GM12891 (cell line): Measurements from ENCODE around the gene ZSCAN18.

Experiments
- DNase-seq: peaks from one replicate; pipeline ENCODE4 v3.0.0; 2011; ENCODE audit warnings: low spot score; ENCODE audit not compliant: insufficient read length
- FAIRE-seq: peaks from 2 replicates; lab custom pipeline; 2011; peaks lifted over from hg19 to GRCh38; lab: Jason Lieb, UNC
- PAX5 ChIP-seq: IDR thresholded peaks from 2 replicates; pipeline ENCODE4 v1.6.1; 2011; ENCODE audit warnings: low read length, moderate library complexity, mild to moderate bottlenecking; ENCODE audit not compliant: insufficient read depth, severe bottlenecking
- POLR2A ChIP-seq: IDR thresholded peaks from 2 replicates; pipeline ENCODE4 v1.6.1; 2011; ENCODE audit warnings: low read depth, low read length, control low read depth
- POLR2AphosphoS5 ChIP-seq: IDR thresholded peaks from 2 replicates; pipeline ENCODE4 v1.6.1; 2011; ENCODE audit warnings: low read depth, low read length, control low read depth
- POU2F2 ChIP-seq: IDR thresholded peaks from 2 replicates; pipeline ENCODE4 v1.6.1; 2011; ENCODE audit warnings: low read depth, mild to moderate bottlenecking, control low read depth, low read length, moderate library complexity
- SPI1 ChIP-seq: IDR thresholded peaks from 2 replicates; pipeline ENCODE4 v1.6.1; 2011; ENCODE audit warnings: low read depth, low read length, control low read depth
- TAF1 ChIP-seq: IDR thresholded peaks from 2 replicates; pipeline ENCODE4 v1.6.1; 2011; ENCODE audit warnings: low read depth, low read length, control low read depth

ZSCAN18 gene

GRCh38 chr19:58063712-58064111, 34.3 kb downstream of the ZSCAN18 start:
- no peak for DNase-seq
- FAIRE-seq, result no peak
- TF ChIP-seq POLR2AphosphoS5 (no peak), POLR2A (no peak), PAX5 (no peak), TAF1 (no peak), POU2F2 (no peak), SPI1 (no peak)

DNA sequence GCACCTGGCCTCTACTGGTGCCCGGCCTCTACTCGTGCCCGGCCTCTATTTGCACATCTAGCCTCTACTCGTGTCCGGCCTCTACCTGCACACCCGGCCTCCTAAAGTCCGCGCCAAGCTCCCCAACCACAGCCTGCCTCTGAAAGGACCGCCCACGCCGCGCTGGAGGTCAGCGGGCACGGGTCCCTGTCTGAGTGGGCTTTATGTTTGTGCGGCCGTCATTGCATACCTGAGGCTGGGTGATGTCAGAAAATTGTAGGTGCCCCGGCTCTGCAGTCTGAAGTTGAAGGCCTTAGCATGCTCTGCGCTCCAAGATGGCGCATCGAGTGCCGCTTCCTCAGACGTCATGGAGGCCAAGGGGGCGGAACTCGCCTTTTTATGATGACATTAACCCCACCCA, 37.8 kb downstream of the ZSCAN18 start:
- no peak for DNase-seq
- FAIRE-seq, result no peak
- TF ChIP-seq TAF1, result no peak

DNA sequence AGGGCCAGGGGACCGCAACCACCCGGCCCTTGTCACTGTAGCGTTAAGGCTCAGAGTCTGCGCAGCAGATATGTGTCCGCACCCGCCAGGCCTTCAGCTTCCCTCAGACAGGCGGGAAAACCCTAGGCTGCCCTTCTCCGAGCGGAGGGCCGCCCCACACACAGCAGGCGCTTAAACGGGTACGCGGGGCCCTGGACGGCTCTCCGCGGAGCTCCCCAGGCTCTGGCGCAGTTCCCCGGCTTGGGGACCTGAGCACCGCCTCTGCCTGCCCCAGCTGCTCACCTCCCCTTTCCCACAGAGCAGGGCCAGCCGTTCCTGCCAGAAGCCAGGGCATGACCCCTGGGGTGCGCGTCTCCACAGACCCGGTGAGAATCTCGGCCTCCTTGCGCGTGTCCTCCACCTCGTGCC, 38.4 kb downstream of the ZSCAN18 start:
- DNase-seq, result no peak
- TF ChIP-seq POU2F2 (no peak), SPI1 (no peak), TAF1 (no peak), POLR2A (no peak), POLR2AphosphoS5 (no peak), PAX5 (no peak)
- FAIRE-seq, result no peak

DNA sequence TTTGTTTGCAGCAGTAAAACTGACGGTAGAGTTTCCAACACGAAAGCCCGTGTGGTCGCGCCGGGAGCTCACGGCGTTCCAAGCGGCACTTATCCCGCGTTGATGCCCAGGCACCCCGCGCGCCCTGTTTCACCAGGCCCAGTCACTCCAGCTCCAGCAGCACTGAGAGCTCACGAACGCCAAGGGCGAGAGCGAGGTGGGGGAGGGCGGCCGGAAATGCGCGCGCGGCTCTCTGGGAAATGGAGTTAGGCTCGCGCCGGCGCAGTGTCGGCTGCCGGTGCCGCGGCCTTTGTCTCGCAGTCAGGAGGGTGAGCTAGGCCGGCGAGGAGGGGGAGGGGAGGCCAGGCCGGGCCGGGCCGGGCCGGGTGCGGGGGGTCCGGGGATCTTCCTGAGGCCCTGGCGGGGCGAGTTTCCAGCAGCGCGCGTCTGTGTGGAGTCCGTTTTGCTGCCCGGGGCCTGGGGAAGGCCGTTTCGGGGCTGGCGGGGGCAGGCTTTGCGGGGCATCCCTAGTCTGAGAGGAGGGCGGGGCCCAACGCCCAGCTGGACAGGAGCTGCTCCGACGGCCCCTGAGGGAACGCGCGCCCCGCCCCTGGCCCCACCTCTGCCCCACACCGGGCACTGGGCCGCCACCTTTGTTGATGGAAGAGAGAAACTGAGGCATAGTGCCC, 38.9 kb downstream of the ZSCAN18 start, which contains the start of gene ZNF135:
Gene ZNF135 (plus strand): TSS at position 280 of the 668 bp plus-strand sequence. CDS start 721 bp downstream, outside the sequence.
- FAIRE-seq, result no peak
- no peak for DNase-seq
- no peak for TF ChIP-seq POLR2AphosphoS5
- TF ChIP-seq POLR2A, result no peak
- no peak for TF ChIP-seq TAF1
- TF ChIP-seq PAX5, result no peak
- TF ChIP-seq POU2F2, result no peak
- TF ChIP-seq SPI1, result no peak

GRCh38 chr19:58058467-58058866, 39.6 kb downstream of the ZSCAN18 start:
- FAIRE-seq (no peak), DNase-seq (no peak)
- TF ChIP-seq POLR2A (no peak), TAF1 (no peak), PAX5 (no peak), POU2F2 (no peak), SPI1 (no peak), POLR2AphosphoS5 (no peak)

- TF ChIP-seq TAF1 (no peak), POU2F2 (no peak), POLR2AphosphoS5 (no peak), PAX5 (no peak), POLR2A (no peak), SPI1 (no peak)
- no peak for DNase-seq
- FAIRE-seq, result no peak
These were observed 41.2 kb downstream of the ZSCAN18 start for GRCh38 chr19:58056861-58057260.

DNA sequence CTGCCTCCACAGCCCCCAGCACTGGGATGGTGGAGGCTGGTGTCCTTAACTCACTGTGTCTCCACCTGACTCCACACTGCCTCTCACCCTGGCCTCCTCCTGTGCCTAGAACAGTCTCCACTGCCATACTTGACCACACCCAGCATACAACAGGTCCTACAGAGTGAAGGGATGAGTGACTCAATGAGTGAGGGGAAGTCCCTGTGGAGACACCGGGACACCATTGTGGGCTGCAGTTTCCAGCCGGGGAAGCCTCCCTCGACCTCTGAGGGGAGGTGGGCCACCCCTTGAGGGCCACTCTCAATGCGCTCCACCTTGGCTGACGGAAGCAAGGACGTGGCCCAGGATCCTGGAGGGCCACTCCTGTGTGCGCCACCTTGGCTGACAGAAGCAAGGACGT, 41.8 kb downstream of the ZSCAN18 start:
- FAIRE-seq (no peak), DNase-seq (no peak)
- TF ChIP-seq POLR2A (no peak), POU2F2 (no peak), SPI1 (no peak), TAF1 (no peak), PAX5 (no peak), POLR2AphosphoS5 (no peak)

GRCh38 chr19:58054901-58055874, 42.8 kb downstream of the ZSCAN18 start:
- DNase-seq (no peak), FAIRE-seq (no peak)
- TF ChIP-seq POU2F2 (no peak), POLR2A (no peak)

DNA sequence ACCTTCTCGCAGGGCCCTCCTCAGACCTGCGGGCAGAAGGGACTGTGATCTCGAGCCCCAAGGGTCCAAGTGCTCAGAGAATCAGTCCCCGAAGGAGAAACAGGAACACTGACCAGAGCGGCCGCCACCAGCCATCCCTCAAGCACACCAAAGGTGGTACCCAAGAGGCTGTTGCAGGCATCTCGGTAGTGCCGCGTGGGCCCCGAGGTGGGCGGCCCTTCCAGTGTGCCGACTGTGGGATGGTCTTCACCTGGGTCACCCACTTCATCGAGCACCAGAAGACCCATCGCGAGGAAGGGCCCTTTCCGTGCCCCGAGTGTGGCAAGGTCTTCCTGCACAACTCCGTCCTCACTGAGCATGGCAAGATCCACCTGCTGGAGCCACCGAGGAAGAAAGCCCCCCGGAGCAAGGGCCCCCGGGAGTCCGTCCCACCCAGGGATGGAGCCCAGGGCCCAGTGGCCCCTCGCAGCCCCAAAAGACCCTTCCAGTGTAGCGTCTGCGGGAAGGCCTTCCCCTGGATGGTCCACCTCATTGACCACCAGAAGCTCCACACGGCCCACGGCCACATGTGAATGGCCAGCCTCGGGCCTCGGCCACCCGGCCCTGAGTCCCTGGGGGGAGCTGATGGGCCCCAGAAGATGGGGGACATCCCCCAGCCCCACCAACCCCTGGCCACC, 44.4 kb downstream of the ZSCAN18 start:
- DNase-seq (no peak), FAIRE-seq (no peak)
- TF ChIP-seq SPI1, result no peak
- no peak for TF ChIP-seq PAX5
- TF ChIP-seq POLR2A, result no peak
- TF ChIP-seq POLR2AphosphoS5, result no peak
- no peak for TF ChIP-seq TAF1
- TF ChIP-seq POU2F2, result no peak
